Mesenteric fat pad (tissue), 1 donor: ENCODE results near the gene EMILIN2. TPM values are rescaled to one million over a fixed set of nuclear protein-coding genes. Genes with fewer than 3 reads are reported as not detected.

Experiments used
- DNase-seq: peaks from one replicate; pipeline ENCODE4 v3.0.0-alpha.2; 2020; ENCODE audit warnings: low spot score
- total RNA-seq: library from RNA; stranded (reverse); fragmentation: NEBNext Ultra II Directional; extraction: Animal tissue kit (Norgen Biotek cat#: 25700); gene quantifications from one replicate; pipeline ENCODE4 v1.2.1, GENCODE V29; 2021
- donor health status: DM: yes; HTN: yes; CAD: no.

The EMILIN2 gene
- total RNA-seq, 1 donor from 2014 or later, result 37.2 TPM

DNA sequence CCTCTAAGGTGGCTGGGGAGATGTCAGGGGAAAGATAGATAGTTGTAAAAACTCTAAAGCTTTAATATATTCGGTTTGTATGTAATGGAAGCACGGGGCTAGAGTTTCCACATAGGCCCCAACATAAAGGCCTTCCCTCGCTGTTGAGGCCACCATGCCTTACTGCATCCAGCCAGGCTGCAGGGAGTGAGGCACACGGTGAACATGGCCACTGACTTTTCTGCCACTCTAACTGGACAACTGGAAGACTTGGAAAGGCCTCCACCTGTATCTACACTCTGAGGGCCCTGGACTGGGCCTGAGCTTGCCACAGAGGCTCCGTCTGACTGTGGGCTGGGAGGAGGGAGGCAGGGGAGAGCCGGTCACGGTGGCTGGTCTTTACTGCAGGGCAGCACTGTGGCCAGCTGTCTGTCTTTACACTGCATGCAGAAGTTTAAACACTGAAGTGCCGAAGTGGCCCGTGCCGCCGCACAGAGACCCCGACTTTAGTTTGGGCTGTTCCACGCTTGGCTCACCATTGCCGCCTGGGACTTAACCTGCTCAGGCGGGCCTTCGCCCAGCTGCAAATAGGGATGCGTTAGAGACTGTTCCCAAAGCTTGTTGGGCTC is 66.7 kb downstream of the EMILIN2 start:
- DNase-seq, result no peak

DNA sequence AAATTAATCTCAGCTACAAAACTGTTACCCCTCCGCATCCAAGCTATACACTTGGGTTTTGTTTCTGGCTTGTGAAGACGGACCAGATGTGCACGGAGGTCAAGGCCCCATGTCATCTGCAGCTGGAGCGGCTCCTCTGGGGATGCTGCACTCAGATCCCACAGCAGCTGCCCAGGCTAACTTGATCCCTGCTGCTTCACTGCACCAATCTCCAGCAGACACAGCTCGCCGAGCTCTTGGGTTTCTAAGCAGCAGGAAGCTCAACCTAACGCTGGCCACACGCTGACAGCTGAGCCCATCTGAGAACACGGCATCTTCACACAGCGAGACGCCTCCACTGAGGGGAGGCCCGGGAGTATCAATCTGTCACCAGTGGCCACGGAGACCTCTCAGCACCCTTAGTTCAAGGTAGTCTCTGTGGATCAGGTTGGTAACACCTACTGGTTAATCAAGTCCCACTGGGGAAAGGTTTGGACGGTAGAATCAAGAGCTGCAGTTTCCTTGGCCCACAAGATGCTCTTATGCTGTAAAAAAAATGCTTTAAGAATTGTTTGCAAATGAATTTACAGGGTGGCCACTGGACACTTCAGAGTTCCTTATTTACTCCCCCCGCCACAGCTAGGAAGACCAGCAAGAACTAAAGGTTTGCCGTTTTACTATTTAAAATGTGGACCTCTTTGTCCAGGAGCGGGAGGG is 67.5 kb downstream of the EMILIN2 start:
- peak; percentile 76 for DNase-seq

DNA sequence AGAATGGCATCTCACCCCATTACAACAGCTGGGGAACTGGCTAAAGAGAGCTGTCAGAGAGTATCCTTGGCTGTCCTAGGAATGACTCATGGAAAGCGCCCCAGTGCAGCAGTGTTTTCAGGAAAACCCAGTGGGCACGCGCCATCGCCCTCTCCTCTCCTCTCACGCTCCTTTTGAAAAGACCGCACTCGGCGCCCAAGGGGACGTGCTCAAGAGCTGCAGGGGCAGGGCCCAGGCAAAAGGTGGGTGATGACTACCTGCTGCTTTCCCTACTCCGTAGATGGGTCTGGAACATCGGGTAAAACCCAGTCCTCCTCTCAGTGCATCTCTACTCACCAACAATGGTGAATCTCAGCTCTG is 68.1 kb downstream of the EMILIN2 start:
- peak; percentile 60 for DNase-seq

DNA sequence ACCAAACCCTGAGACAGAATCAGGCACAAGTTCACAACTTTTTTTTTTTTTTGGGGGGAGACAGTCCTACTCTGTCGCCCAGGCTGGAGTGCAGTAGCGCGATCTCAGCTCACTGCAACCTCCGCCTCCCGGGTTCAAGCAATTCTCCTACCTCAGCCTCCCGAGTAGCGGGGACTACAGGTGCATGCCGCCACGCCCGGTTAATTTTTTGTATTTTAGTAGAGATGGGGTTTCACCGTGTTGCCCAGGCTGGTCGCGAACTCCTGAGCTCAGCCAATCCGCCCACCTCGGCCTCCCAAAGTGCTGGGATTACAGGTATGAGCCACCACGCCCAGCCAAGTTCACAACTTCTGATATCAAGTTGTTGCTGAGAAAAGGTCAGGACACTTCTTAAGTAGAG is 68.7 kb downstream of the EMILIN2 start:
- peak; percentile 67 for DNase-seq

- DNase-seq, result no peak
Measured at GRCh38 chr18:2916184-2916583, 69.4 kb downstream of the EMILIN2 start.

DNA sequence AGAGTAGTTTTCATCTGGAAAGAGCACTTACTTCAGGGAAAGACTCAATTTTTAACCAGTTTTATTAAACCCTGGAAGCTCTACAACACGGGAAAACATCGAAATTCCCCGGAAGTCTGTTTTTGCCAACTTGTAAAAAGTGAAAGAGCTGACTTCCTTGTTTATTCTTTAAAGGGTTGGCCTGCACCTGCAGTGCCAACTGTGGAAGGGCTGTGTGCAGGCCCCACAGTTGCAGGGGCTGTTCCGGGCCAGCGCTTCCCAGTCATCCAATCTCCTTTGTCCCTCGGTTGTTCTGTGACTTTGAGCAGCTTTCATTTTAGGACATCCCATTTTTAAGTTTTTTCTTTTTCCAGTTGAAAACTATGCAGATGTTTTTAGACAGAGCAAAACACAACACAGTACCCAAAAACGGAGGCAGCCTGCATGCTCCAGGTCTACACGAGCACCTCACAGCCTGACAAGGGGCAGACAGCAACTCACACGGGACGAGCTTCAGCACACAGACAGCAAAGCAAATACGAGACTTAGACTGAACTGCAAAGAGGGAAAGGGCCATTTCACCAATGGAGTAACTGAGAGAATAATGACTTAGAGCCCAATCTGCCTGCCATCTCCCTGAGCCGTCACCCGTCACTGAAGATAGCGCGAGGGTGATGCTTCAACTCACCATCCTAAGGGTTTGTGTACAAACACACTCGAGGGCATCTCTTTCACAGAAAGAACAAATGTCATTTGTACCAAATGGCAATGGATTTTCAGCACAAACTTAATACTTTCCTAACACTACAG is 70.6 kb downstream of the EMILIN2 start:
- DNase-seq, result no peak

GRCh38 chr18:2918761-2919550 is 72.2 kb downstream of the EMILIN2 start:
- no peak for DNase-seq

DNA sequence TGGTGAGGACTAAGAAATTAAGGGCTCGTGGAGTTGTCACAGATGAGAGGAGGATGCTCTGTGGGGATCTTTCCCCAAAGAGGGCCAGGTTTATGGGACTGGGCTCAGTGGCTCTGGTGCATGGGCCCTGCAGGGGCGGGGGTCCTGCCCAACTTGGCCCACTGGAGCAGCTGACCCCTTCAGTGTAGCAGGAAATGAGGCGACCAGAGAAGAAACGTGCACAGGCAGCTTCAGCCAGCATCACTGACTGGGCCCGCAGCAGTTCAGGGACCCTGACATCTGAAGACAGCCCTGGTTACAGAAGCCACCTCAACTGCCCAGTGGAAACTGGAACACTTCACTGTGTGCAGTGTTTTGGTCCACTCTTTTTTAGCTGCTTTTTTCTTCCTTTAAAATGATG is 72.8 kb downstream of the EMILIN2 start:
- DNase-seq, result no peak

GRCh38 chr18:2920027-2920426 is 73.2 kb downstream of the EMILIN2 start:
- no peak for DNase-seq

DNA sequence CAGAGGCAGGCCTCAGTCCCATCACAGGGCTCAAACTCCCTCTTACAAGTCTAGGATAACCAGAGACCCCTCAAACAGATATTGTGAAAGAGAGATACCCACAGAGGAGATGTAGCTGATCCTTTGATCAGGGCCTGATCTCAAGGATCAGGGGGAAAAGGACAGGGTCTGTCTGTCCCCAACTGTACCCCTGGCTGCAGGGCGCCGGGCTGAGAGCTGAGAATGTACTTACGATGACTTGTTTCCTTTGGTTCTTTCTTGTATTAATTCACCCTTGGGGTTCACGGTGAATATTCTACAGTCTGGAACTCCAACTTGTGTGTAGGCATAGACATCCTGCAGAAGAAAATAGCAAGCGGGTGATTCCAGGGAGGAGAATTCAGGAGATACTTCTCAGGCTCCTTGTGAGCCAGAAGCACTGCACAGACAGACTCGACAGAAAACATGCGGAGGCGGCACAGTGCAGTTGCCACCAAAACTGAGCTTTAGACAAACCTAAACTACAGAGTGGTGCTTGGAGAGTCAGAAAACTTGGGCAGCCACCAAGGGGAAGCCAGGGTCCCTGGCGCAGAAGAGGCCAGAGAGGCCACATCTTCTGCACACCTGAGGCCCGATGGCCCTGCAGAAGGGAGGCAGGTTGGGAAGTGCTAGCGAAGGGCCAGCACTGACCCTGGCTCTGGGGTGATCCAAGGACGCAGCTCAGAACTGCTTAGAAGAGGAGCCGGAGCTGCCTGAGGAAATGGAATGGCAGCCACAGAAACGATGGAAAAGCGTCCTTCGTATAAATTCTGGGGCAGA is 73.9 kb downstream of the EMILIN2 start:
- no peak for DNase-seq

GRCh38 chr18:2921778-2922177 is 75.0 kb downstream of the EMILIN2 start:
- DNase-seq, result no peak

GRCh38 chr18:2923464-2923863 is 76.7 kb downstream of the EMILIN2 start:
- DNase-seq, result no peak

DNA sequence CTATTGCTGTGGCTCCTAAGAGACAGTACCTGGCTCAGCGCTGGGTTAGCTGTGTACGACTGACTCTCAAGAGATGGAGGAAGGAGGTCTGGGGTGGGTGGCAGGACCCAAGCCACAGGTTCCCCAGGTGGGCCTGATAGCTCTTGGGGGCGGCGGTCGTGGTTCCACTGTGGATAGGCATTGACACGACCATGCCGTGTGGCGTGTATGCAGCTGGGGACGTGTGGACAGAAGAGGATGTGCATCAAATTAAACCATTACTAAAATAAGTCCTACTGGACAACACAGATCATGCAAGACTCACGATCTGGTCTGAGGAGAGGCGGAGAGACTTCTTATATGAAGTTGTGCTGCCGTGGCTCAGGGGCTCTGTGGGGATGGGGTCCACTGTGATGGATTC is 78.1 kb downstream of the EMILIN2 start:
- no peak for DNase-seq

GRCh38 chr18:2926528-2926927 is 79.7 kb downstream of the EMILIN2 start:
- no peak for DNase-seq

- no peak for DNase-seq
Measured at GRCh38 chr18:2927745-2928144, 80.9 kb downstream of the EMILIN2 start.

DNA sequence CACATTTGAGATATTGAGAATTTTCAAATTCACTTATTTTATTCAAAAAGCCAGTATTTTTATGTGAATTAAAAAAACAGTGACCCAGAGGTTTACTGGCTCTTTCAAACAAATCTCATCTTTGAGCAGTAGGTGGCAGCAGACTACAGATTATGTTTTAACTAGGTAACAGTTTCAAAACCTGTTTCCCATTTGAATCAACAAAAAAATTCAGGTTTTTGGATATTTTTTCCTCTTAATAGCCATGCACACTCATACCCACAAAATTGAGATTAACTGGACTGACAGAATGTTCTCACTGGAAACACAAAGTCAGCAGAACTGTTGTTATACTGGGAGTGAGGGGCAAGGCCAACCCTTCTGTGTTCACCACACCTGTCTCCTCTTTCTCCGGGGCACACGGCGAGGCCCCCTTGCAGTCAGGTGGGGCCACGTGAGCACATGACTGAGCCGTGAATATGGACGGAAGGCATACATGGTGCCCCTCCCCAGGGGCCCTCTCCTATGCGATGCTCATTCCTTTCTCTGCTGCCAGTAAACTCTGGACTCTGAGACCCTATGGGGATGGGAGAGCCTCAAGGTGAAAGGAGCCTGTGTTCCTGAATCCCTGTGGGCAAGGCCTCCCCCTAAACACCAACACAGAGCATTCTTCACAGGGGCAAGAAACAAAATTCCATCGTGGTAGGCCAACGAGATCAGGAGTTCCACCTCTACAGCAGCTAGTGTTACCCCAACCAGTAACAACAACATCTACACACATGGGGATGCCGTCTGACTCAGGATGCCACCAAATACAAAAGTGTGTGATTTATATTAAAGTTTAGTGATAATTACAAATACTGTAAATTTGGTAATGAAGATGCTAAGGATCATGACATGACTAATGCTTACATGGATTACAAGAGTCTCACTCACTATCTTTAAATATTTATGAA is 85.7 kb downstream of the EMILIN2 start:
- DNase-seq, result no peak

- DNase-seq, result no peak
Measured at GRCh38 chr18:2933995-2934394, 87.2 kb downstream of the EMILIN2 start.

- DNase-seq, result no peak
Measured at GRCh38 chr18:2935438-2936192, 88.8 kb downstream of the EMILIN2 start.

- no peak for DNase-seq
Measured at GRCh38 chr18:2939317-2939716, 92.5 kb downstream of the EMILIN2 start.
